Endothelial cell of umbilical vein (primary cell): Measurements from ENCODE around the gene TIMM8B. TPM values are rescaled to one million over a fixed set of nuclear protein-coding genes. Genes with fewer than 3 reads are reported as not detected.

ENCODE experiments used
- BruUV-seq: library from RNA; stranded (reverse); fragments of 400-500 nt; replicated peaks from 2 replicates; lab custom pipeline; 2021; lab: Mats Ljungman, UMichigan
- CTCF ChIA-PET: fragments of 300-600, 350-600 bp; sonication (Branson Sonifier 250); formaldehyde crosslinking; loops from one replicate; lab custom pipeline; 2021; ENCODE audit warnings: antibody characterized with exemption, inconsistent platforms; lab: Charles Lee
- POLR2A ChIA-PET: fragments of 300-600, 350-600 bp; sonication (Branson Sonifier 250); formaldehyde crosslinking; loops from one replicate; lab custom pipeline; 2021; ENCODE audit warnings: antibody characterized with exemption, inconsistent platforms; lab: Charles Lee
- DNase-seq: peaks from one replicate; pipeline ENCODE4 v3.0.0-alpha.2; 2011; ENCODE audit warnings: low read depth, low spot score
- FAIRE-seq: peaks from 2 replicates; lab custom pipeline; 2011; peaks lifted over from hg19 to GRCh38; lab: Jason Lieb, UNC
- H2AFZ ChIP-seq: 2 replicates; pipeline ENCODE4 v1.6.0; 2012; ENCODE audit warnings: low read depth, low read length, control low read depth, inconsistent platforms
- H3K27ac ChIP-seq: 2 replicates; pipeline ENCODE4 v1.5.1; 2011; ENCODE audit warnings: low read depth, mild to moderate bottlenecking, control low read depth, low read length, moderate library complexity; ENCODE audit not compliant: insufficient read depth
- H3K27me3 ChIP-seq, 2 experiments: 2 replicates each; pipeline versions ENCODE4 v1.6.0 to v1.6.1; 2011; ENCODE audit warnings: low read length in 2 of 2, mixed read lengths in 1 of 2; ENCODE audit not compliant: control insufficient read depth in 2 of 2, insufficient read depth in 2 of 2
- H3K36me3 ChIP-seq, 2 experiments: 2 replicates in 1 of 2; 3 replicates in 1 of 2; pipeline ENCODE4 v1.5.1; 2011; ENCODE audit warnings: low read length in 2 of 2, mild to moderate bottlenecking in 1 of 2, moderate library complexity in 1 of 2; ENCODE audit not compliant: control insufficient read depth in 2 of 2, insufficient read depth in 2 of 2; ENCODE audit errors: extremely low read depth in 1 of 2
- H3K4me1 ChIP-seq: 3 replicates; pipeline ENCODE4 v1.5.1; 2011; ENCODE audit warnings: mild to moderate bottlenecking, low read length; ENCODE audit not compliant: control insufficient read depth, insufficient read depth; ENCODE audit errors: extremely low read depth
- H3K4me2 ChIP-seq: 2 replicates; pipeline ENCODE4 v1.6.1; 2011; ENCODE audit warnings: low read length, control low read depth, mixed read lengths; ENCODE audit not compliant: insufficient read depth
- H3K4me3 ChIP-seq, 3 experiments: fragments of 200-600 bp in 1 of 3; sonication (generic), shearing (Covaris generic) in 1 of 3; replicated peaks in 1 of 3; 2 replicates each; pipeline ENCODE4 v1.5.1; 2011 to 2016; ENCODE audit warnings: control low read depth in 3 of 3, low read length in 3 of 3, mild to moderate bottlenecking in 2 of 3, inconsistent platforms in 1 of 3, low read depth in 1 of 3, moderate library complexity in 1 of 3; ENCODE audit not compliant: insufficient read depth in 1 of 3
- H3K79me2 ChIP-seq: 2 replicates; pipeline ENCODE4 v1.6.0; 2012; ENCODE audit warnings: low read length, inconsistent platforms; ENCODE audit not compliant: control insufficient read depth, insufficient read depth
- H3K9ac ChIP-seq: replicated peaks from 2 replicates; pipeline ENCODE3; 2011; ENCODE audit warnings: low read length, control low read depth; ENCODE audit not compliant: insufficient read depth; ENCODE audit errors: extremely low read depth
- H3K9me1 ChIP-seq: replicated peaks from 3 replicates; pipeline ENCODE4 v1.6.0; 2011; ENCODE audit warnings: mild to moderate bottlenecking, low read length; ENCODE audit not compliant: control insufficient read depth, insufficient read depth; ENCODE audit errors: extremely low read depth
- H3K9me3 ChIP-seq: replicated peaks from 2 replicates; pipeline ENCODE4 v1.5.1; 2012; ENCODE audit warnings: low read length, inconsistent platforms; ENCODE audit not compliant: control insufficient read depth, insufficient read depth
- H4K20me1 ChIP-seq: replicated peaks from 2 replicates; pipeline ENCODE3; 2011; ENCODE audit warnings: mild to moderate bottlenecking, low read length; ENCODE audit not compliant: control insufficient read depth, insufficient read depth; ENCODE audit errors: extremely low read depth
- CTCF ChIP-seq, 2 donors: IDR thresholded peaks; 1 replicate in 1 of 2; 2 replicates in 1 of 2; pipeline ENCODE4 v1.5.1; 2011; ENCODE audit warnings: low read length in 2 of 2, mild to moderate bottlenecking in 2 of 2, moderate library complexity in 2 of 2, control low read depth in 1 of 2, inconsistent platforms in 1 of 2, low read depth in 1 of 2; ENCODE audit not compliant: insufficient read depth in 1 of 2; ENCODE audit errors: extremely low read depth in 1 of 2
- EZH2 ChIP-seq: IDR thresholded peaks from 2 replicates; pipeline ENCODE4 v1.6.1; 2012; ENCODE audit warnings: borderline replicate concordance, low read depth, mild to moderate bottlenecking, moderate library complexity, low read length, inconsistent platforms; ENCODE audit not compliant: severe bottlenecking
- FOS ChIP-seq: IDR thresholded peaks from 2 replicates; pipeline ENCODE4 v1.6.1; 2011; ENCODE audit warnings: mild to moderate bottlenecking, low read length, moderate library complexity, borderline replicate concordance; ENCODE audit not compliant: insufficient read depth
- GATA2 ChIP-seq: IDR thresholded peaks from 2 replicates; pipeline ENCODE4 v1.7.0; 2011; ENCODE audit warnings: low read depth, mild to moderate bottlenecking, moderate library complexity, mixed read lengths, low read length; ENCODE audit not compliant: insufficient read length, insufficient read depth
- JUN ChIP-seq: IDR thresholded peaks from 2 replicates; pipeline ENCODE4 v1.6.1; 2011; ENCODE audit warnings: borderline replicate concordance, low read depth; ENCODE audit not compliant: insufficient read length, insufficient read depth
- MYC ChIP-seq: IDR thresholded peaks from one replicate; pipeline ENCODE4 v1.6.1; 2011; ENCODE audit warnings: mild to moderate bottlenecking, low read depth, low read length
- POLR2A ChIP-seq: IDR thresholded peaks from 2 replicates; pipeline ENCODE4 v1.6.1; 2012; ENCODE audit warnings: low read depth, mild to moderate bottlenecking, control low read depth, low read length
- POLR2AphosphoS5 ChIP-seq: IDR thresholded peaks from 2 replicates; pipeline ENCODE4 v1.6.1; 2012; ENCODE audit warnings: low read depth, mild to moderate bottlenecking, control low read depth, low read length, moderate library complexity; ENCODE audit not compliant: insufficient read depth
- dilution Hi-C: fragments of 300-500 bp; cut with MboI; formaldehyde crosslinking; loops from one replicate; pipeline ENCODE4 v1.15.0; 2019; ENCODE audit warnings: low sequenced_read_pairs; ENCODE audit not compliant: extremely low pct_ligation_motif_present
- intact Hi-C: fragments of 100-400 bp; cut with micrococcal nuclease; formaldehyde crosslinking; loops from one replicate; pipeline ENCODE4 v1.10.0; 2022
- polyA plus RNA-seq, 4 experiments: library from polyadenylated mRNA; depleted of rRNA in 3 of 4; stranded (reverse) in 3 of 4; unstranded in 1 of 4; fragments of >200 nt; gene quantifications; 2 replicates each; pipeline versions ENCODE4 v1.2.1 to v1.2.3, GENCODE V29; 2011 to 2012; ENCODE audit warnings: missing spikeins in 1 of 4
- total RNA-seq: library from RNA; stranded (reverse); gene quantifications from 2 replicates; pipeline ENCODE4 v1.2.3, GENCODE V29; 2021
- TF ChIP-seq, protein P1 (sequence below): IDR thresholded peaks from 2 replicates; pipeline ENCODE4 v1.6.1; 2011; ENCODE audit not compliant: insufficient read depth, insufficient read length

TIMM8B gene
- total and polyA plus RNA-seq, 2 donors (not counting 3 experiments of a cell fraction or from before 2014, with no cell fraction given): 77.0 to 110 TPM

DNA sequence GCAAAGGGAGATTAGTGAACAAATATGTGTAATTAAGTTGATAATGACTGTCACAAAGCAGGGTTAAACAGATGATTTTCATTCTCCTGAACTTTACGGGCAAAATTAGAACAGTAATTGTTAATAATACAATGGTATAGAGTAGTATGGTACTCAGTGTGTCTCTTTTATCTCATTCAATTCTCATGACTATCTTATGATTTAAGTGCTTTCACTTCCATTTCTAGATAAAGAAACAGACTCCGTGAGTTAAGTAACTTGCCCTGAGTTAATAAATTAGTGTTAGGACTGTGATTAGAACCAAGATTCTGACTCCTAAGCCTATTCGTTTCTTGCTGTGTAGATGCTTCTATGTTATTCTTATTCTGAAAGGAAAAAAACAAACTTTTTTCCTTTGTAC, 34.8 kb downstream of the TIMM8B start:
- H4K20me1 ChIP-seq: no peaks in the 10 kb centered on the region
- no peak overlapping the region for H3K27ac ChIP-seq
- no peak for DNase-seq
- H3K9me1 ChIP-seq: no peaks in the 10 kb centered on the region
- peaks cover 7% of the 10 kb centered on the region for H3K79me2 ChIP-seq
- H3K9ac ChIP-seq: no peak overlapping the region
- no peak overlapping the region for H3K4me2 ChIP-seq
- no peaks in the 10 kb centered on the region for H3K9me3 ChIP-seq
- peaks cover 10% of the 10 kb centered on the region for H3K4me1 ChIP-seq
- no peak overlapping the region for H3K4me3 ChIP-seq
- dilution Hi-C loops: no loop called here
- H3K27me3 ChIP-seq: no peaks in the 10 kb centered on the region
- H3K36me3 ChIP-seq: peaks cover 3 to 10% of the 10 kb centered on the region in 2 experiments
- no TSS peak for BruUV-seq
- no peak overlapping the region for H2AFZ ChIP-seq
- ChIA-PET POLR2A (no interaction called here), CTCF (no interaction called here)
- no peak for FAIRE-seq
- intact Hi-C loops: no loop called here
- TF ChIP-seq FOS (no peak), JUN (no peak)

GRCh38 chr11:112050721-112051120, 35.8 kb downstream of the TIMM8B start:
- no peak for DNase-seq
- no peaks in the 10 kb centered on the region for H3K9me3 ChIP-seq
- H3K4me1 ChIP-seq: peaks cover 10% of the 10 kb centered on the region
- BruUV-seq: no TSS peak
- H4K20me1 ChIP-seq: no peaks in the 10 kb centered on the region
- H3K9ac ChIP-seq: no peak overlapping the region
- dilution Hi-C loops (no loop called here), intact Hi-C loops (no loop called here)
- H3K9me1 ChIP-seq: no peaks in the 10 kb centered on the region
- H3K79me2 ChIP-seq: peaks cover 7% of the 10 kb centered on the region
- peaks cover 3 to 14% of the 10 kb centered on the region in 2 experiments for H3K36me3 ChIP-seq
- CTCF ChIA-PET: no interaction called here
- no peak overlapping the region for H3K4me3 ChIP-seq
- FAIRE-seq: no peak
- no peak overlapping the region for H2AFZ ChIP-seq
- POLR2A ChIA-PET: interaction anchor here (0.6 kb wide), 1 partner anchor 21 kb away, joined by 4 read pairs; no protein-coding TSS in a partner anchor
- no peak overlapping the region for H3K4me2 ChIP-seq
- TF ChIP-seq GATA2 (no peak), EZH2 (no peak), MYC (no peak), CTCF (IDR thresholded peaks at IDR 0.05; ENCODE audit: extremely low read depth in 1 of 2, insufficient read depth in 1 of 2, low read depth in 1 of 2, low read length in 2 of 2) (no peak), POLR2AphosphoS5 (no peak), POLR2A (no peak), FOS (no peak), JUN (no peak)
- TF ChIP-seq, protein P1, sequence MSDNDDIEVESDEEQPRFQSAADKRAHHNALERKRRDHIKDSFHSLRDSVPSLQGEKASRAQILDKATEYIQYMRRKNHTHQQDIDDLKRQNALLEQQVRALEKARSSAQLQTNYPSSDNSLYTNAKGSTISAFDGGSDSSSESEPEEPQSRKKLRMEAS: no peak
- H3K27ac ChIP-seq: no peak overlapping the region
- H3K27me3 ChIP-seq: no peaks in the 10 kb centered on the region
